Activated CD8-positive, alpha-beta T cell treated with anti-CD3 and anti-CD28 coated beads for 36 hours (primary cell): ENCODE results near the gene CUEDC2. TPM values are rescaled to one million over a fixed set of nuclear protein-coding genes. Genes with fewer than 3 reads are reported as not detected.
A peak's percentile ranks its signal among the peaks of the same experiment; 100 is the strongest.

Experiments used
- ATAC-seq: fragments of 200-7000 bp; cut with Tn5 transposase; one replicate; pipeline ENCODE4 v1.10.0; 2021; ENCODE audit warnings: mild to moderate bottlenecking, moderate library complexity
- CTCF ChIA-PET: fragments of 350-600 bp; sonication (Branson Sonifier 250); formaldehyde crosslinking; loops from one replicate; lab custom pipeline; 2021; ENCODE audit warnings: antibody characterized with exemption; lab: Charles Lee
- POLR2A ChIA-PET: fragments of 350-600 bp; sonication (Branson Sonifier 250); formaldehyde crosslinking; loops from one replicate; lab custom pipeline; 2021; ENCODE audit warnings: antibody characterized with exemption; lab: Charles Lee
- DNase-seq: peaks from one replicate; pipeline ENCODE4 v3.0.0-alpha.2; 2020
- H3K27ac Mint-ChIP-seq: one replicate; pipeline ENCODE4 v1.8.0; 2021; ENCODE audit warnings: mild to moderate bottlenecking, mixed read lengths
- H3K27me3 Mint-ChIP-seq: one replicate; pipeline ENCODE4 v1.8.0; 2021; ENCODE audit warnings: mixed read lengths
- H3K36me3 Mint-ChIP-seq: one replicate; pipeline ENCODE4 v1.8.0; 2021; ENCODE audit warnings: low read depth, mixed read lengths
- H3K4me1 Mint-ChIP-seq: one replicate; pipeline ENCODE4 v1.8.0; 2021; ENCODE audit warnings: low read depth, mixed read lengths
- H3K4me3 Mint-ChIP-seq: one replicate; pipeline ENCODE4 v1.8.0; 2021; ENCODE audit warnings: mild to moderate bottlenecking, moderate library complexity, mixed read lengths
- H3K9me3 Mint-ChIP-seq: one replicate; pipeline ENCODE4 v1.8.0; 2021; ENCODE audit warnings: mixed read lengths
- intact Hi-C: fragments of 100-400 bp; cut with micrococcal nuclease; formaldehyde crosslinking; loops from one replicate; pipeline ENCODE4 v1.10.0; 2022
- total RNA-seq, 2 experiments: library from RNA; stranded (reverse); gene quantifications; one replicate each; pipeline ENCODE4 v1.2.3, GENCODE V29; 2021
- TF ChIP-seq, protein P1 (sequence below): fragments of 200-600 bp; IDR thresholded peaks from one replicate; pipeline ENCODE4 v1.8.0; 2022; ENCODE audit warnings: antibody characterized with exemption, mild to moderate bottlenecking

CUEDC2 gene
- total RNA-seq, 2 experiments from 2014 or later = 71.8 to 76.4 TPM

DNA sequence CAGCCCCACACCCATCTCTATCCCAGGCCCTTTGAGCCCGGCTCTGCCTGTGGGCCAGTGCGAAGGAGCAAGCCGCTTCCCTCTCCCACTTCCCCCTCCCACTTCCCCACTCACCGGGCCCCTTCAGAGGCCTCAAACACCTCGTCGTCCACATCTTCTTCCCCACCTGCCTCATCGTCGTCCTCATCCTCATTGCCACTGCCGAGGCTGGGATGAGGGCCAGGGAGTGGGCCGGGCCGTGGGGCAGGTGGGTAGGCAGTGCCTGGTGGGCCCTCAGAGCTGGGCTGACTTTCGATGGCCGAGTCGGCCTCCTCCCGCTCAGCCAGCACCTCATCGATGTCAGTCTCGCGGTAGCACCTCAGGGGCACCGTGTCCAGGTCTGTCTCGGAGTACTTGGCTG, 17.6 kb downstream of the CUEDC2 start:
- peaks cover 26% of the 10 kb centered on the region for H3K27me3 Mint-ChIP-seq
- no peaks in the 10 kb centered on the region for H3K9me3 Mint-ChIP-seq
- ATAC-seq = no peak
- no peaks in the 10 kb centered on the region for H3K36me3 Mint-ChIP-seq
- H3K4me3 Mint-ChIP-seq = no peak overlapping the region
- H3K4me1 Mint-ChIP-seq = peaks cover 31% of the 10 kb centered on the region
- H3K27ac Mint-ChIP-seq = no peak overlapping the region
- TF ChIP-seq, protein P1, sequence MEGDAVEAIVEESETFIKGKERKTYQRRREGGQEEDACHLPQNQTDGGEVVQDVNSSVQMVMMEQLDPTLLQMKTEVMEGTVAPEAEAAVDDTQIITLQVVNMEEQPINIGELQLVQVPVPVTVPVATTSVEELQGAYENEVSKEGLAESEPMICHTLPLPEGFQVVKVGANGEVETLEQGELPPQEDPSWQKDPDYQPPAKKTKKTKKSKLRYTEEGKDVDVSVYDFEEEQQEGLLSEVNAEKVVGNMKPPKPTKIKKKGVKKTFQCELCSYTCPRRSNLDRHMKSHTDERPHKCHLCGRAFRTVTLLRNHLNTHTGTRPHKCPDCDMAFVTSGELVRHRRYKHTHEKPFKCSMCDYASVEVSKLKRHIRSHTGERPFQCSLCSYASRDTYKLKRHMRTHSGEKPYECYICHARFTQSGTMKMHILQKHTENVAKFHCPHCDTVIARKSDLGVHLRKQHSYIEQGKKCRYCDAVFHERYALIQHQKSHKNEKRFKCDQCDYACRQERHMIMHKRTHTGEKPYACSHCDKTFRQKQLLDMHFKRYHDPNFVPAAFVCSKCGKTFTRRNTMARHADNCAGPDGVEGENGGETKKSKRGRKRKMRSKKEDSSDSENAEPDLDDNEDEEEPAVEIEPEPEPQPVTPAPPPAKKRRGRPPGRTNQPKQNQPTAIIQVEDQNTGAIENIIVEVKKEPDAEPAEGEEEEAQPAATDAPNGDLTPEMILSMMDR = no peak
- POLR2A ChIA-PET = interaction anchor here (0.8 to 6.1 kb wide), 4 partner anchors 10 to 21 kb away, joined by 3 to 107 read pairs (median 5); partner anchors contain the start of gene NFKB2
- CTCF ChIA-PET = interaction anchor here (1.2 to 2.8 kb wide), 5 partner anchors 8 to 185 kb away, joined by 4 to 18 read pairs (median 6); no protein-coding TSS in a partner anchor
- intact Hi-C loops = loop anchor here (5.0 kb wide), 1 partner anchor 347 kb away; the partner anchor contains the start of gene HPS6
- DNase-seq = no peak

DNA sequence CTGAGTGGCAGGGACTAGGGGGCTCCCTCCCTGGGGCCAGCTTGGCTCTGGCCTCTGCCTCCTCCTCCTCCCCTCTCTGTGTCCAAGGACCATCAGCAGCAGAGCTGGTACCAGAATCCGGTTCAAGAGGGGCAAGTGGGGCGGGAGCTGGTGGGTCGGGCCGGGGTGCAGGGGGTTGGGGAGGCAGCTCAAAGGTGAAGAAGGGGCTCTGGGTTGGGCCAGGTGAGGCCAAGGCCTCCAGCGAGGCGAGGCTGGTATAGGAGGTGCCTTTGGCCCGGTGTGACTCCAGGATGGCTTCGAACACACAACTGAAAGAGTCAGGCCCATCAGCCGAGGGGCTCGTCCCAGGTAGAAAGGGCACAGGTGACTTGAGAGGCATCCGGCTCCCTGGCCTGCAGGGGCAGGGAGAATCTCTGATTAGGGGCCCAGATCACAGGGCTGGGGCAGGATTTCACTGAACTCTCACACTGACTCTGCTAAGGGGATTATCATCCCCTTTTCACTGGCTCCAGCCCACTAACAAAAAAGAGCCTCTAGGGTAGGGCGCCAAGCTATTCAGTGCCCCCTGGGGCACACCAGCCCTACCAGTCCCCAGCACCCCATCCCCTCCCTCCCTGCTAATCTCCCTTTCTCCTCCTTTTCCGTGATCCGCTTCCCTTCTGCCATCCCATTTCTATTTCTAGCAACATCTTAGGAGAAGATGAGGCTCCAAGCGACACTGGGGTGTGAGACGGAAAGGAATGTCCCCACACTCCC, 18.4 kb downstream of the CUEDC2 start:
- Mint-ChIP-seq H3K27ac (no peak overlapping the region), H3K4me1 (peaks cover 28% of the 10 kb centered on the region), H3K27me3 (peaks cover 26% of the 10 kb centered on the region), H3K9me3 (no peaks in the 10 kb centered on the region), H3K36me3 (no peaks in the 10 kb centered on the region), H3K4me3 (no peak overlapping the region)
- CTCF ChIA-PET = interaction anchor here (1.7 to 5.5 kb wide), 4 partner anchors 9 to 184 kb away, joined by 6 to 57 read pairs (median 12); no protein-coding TSS in a partner anchor
- DNase-seq = no peak
- ATAC-seq = no peak
- intact Hi-C loops = loop anchor here (5.0 kb wide), 1 partner anchor 347 kb away; the partner anchor contains the start of gene HPS6
- TF ChIP-seq, protein P1 = no peak
- POLR2A ChIA-PET = interaction anchor here (0.7 to 6.1 kb wide), 5 partner anchors 11 to 279 kb away, joined by 3 to 107 read pairs (median 6); partner anchors contain the start of genes CUEDC2 and NFKB2

- Mint-ChIP-seq H3K4me1 (peaks cover 29% of the 10 kb centered on the region), H3K4me3 (no peak overlapping the region), H3K27ac (no peak overlapping the region), H3K9me3 (no peaks in the 10 kb centered on the region), H3K36me3 (no peaks in the 10 kb centered on the region), H3K27me3 (peaks cover 24% of the 10 kb centered on the region)
- peak; percentile 81 for DNase-seq
- ChIA-PET POLR2A (interaction anchor here (0.7 to 6.1 kb wide), 6 partner anchors 10 to 278 kb away, joined by 3 to 107 read pairs (median 5); partner anchors contain the start of genes CUEDC2 and NFKB2), CTCF (interaction anchor here (1.7 to 5.5 kb wide), 4 partner anchors 9 to 183 kb away, joined by 6 to 57 read pairs (median 12); no protein-coding TSS in a partner anchor)
- TF ChIP-seq, protein P1 = no peak
- intact Hi-C loops = loop anchor here (5.0 kb wide), 1 partner anchor 346 kb away; the partner anchor contains the start of gene HPS6
- ATAC-seq = peak; percentile 50
Measured at GRCh38 chr10:102413053-102413705, 19.2 kb downstream of the CUEDC2 start.

- TF ChIP-seq, protein P1 = no peak
- intact Hi-C loops = loop anchor here (5.0 kb wide), 1 partner anchor 345 kb away; the partner anchor contains the start of gene HPS6
- no peak overlapping the region for H3K27ac Mint-ChIP-seq
Measured at GRCh38 chr10:102412293-102412692, 20.1 kb downstream of the CUEDC2 start.

More at GRCh38 chr10:102412293-102412692, 20.1 kb downstream of the CUEDC2 start:
- no peak for DNase-seq
- POLR2A ChIA-PET = interaction anchor here (1.2 to 6.1 kb wide), 7 partner anchors 9 to 49 kb away, joined by 4 to 107 read pairs (median 6); partner anchors contain the start of genes CUEDC2, FBXL15 and NFKB2
- no peaks in the 10 kb centered on the region for H3K9me3 Mint-ChIP-seq
- ATAC-seq = no peak
- peaks cover 33% of the 10 kb centered on the region for H3K4me1 Mint-ChIP-seq
- CTCF ChIA-PET = interaction anchor here (1.3 to 5.5 kb wide), 4 partner anchors 10 to 66 kb away, joined by 4 to 57 read pairs (median 21); partner anchors contain the start of gene NFKB2
- no peaks in the 10 kb centered on the region for H3K36me3 Mint-ChIP-seq
- no peak overlapping the region for H3K4me3 Mint-ChIP-seq
- peaks cover 17% of the 10 kb centered on the region for H3K27me3 Mint-ChIP-seq
